ENCODE results near the gene PDGFRB.

DNA sequence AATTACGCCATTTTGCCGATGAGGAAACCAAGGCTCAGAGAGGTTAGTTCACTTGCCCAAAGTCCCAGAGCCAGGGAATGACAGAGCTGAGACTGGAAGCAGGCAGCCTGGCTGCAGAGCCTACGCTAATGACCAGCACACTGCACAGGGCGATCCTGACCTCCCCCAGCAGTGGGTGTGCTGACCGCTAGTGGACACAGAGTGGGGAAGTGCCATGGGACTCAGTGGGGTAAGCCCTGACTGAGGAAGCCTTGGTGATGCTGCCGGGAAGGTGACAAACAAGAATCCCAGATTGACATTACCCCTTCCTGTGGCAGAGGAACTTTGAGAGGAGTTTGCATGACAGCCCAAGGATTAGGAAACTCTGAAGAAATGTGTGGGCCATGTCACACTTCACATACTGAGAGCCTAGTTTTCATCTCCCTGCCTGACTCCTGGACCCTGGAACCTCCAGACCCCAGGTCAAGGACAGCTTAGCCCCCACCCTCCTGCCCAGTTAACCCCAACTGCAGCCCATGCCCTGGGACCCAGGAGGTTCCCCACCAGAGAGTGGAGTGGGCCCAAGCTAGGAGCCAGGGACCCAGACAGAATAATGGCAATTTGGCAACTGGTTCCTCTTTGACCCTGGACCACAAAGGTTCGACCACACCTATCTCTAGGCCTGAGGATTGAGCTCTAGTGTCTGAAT, 49.6 kb downstream of the PDGFRB start:
- TF ChIP-seq POLR2A (IDR thresholded peaks at IDR 0.05) (no peak), POLR2AphosphoS5 (IDR thresholded peaks at IDR 0.05) (no peak), CTCF (IDR thresholded peaks at IDR 0.05) (no peak), EP300 (IDR thresholded peaks at IDR 0.05) (no peak)
